Fibroblast of lung (primary cell): ENCODE results near the gene CALN1. TPM values are rescaled to one million over a fixed set of nuclear protein-coding genes. Genes with fewer than 3 reads are reported as not detected.
"Not testable (repeated sequence)": the region's sequence is repeated elsewhere in the genome, so short reads cannot be mapped to it uniquely, and the experiment has no call there.

ENCODE experiments used
- DNase-seq, 2 donors: peaks; one replicate each; pipeline versions ENCODE4 v3.0.0 to v3.0.0-alpha.2; 2010; ENCODE audit warnings: low read depth in 2 of 2
- H2AFZ ChIP-seq: 2 replicates; pipeline ENCODE4 v1.5.1; 2012; ENCODE audit warnings: low read length, control low read depth, inconsistent platforms
- H3K27ac ChIP-seq: 2 replicates; pipeline ENCODE4 v1.5.1; 2011; ENCODE audit warnings: low read length, control low read depth; ENCODE audit not compliant: insufficient read depth
- H3K27me3 ChIP-seq: 2 replicates; pipeline ENCODE4 v1.5.1; 2011; ENCODE audit warnings: mild to moderate bottlenecking, low read length; ENCODE audit not compliant: control insufficient read depth, insufficient read depth
- H3K36me3 ChIP-seq: 2 replicates; pipeline ENCODE4 v1.5.1; 2011; ENCODE audit warnings: low read length; ENCODE audit not compliant: control insufficient read depth, insufficient read depth
- H3K4me1 ChIP-seq: 2 replicates; pipeline ENCODE4 v1.5.1; 2011; ENCODE audit warnings: low read length; ENCODE audit not compliant: control insufficient read depth, insufficient read depth; ENCODE audit errors: extremely low read depth
- H3K4me2 ChIP-seq: 2 replicates; pipeline ENCODE4 v1.5.1; 2011; ENCODE audit warnings: low read length, control low read depth; ENCODE audit not compliant: insufficient read depth; ENCODE audit errors: extremely low read depth
- H3K4me3 ChIP-seq, 4 experiments: fragments of 200-600 bp in 1 of 4; sonication (generic) in 1 of 4; replicated peaks in 1 of 4; 2 replicates each; pipeline ENCODE4 v1.5.1; 2011 to 2016; ENCODE audit warnings: low read length in 4 of 4, low read depth in 3 of 4, mild to moderate bottlenecking in 3 of 4, control low read depth in 2 of 4, inconsistent platforms in 1 of 4, mixed read lengths in 1 of 4; ENCODE audit not compliant: insufficient read depth in 1 of 4; ENCODE audit errors: control extremely low read depth in 1 of 4
- H3K79me2 ChIP-seq: 2 replicates; pipeline ENCODE4 v1.5.1; 2012; ENCODE audit warnings: mild to moderate bottlenecking, low read length, inconsistent platforms; ENCODE audit not compliant: control insufficient read depth, insufficient read depth
- H3K9ac ChIP-seq: 2 replicates; pipeline ENCODE4 v1.5.1; 2011; ENCODE audit warnings: mild to moderate bottlenecking, low read length, control low read depth; ENCODE audit not compliant: insufficient read depth
- H3K9me3 ChIP-seq: 2 replicates; pipeline ENCODE4 v1.5.1; 2012; ENCODE audit warnings: low read depth, low read length; ENCODE audit not compliant: control insufficient read depth, insufficient read depth
- H4K20me1 ChIP-seq: 2 replicates; pipeline ENCODE4 v1.5.1; 2011; ENCODE audit warnings: low read length; ENCODE audit not compliant: control insufficient read depth, insufficient read depth; ENCODE audit errors: extremely low read depth
- EZH2 ChIP-seq: IDR thresholded peaks from 2 replicates; pipeline ENCODE4 v1.5.1; 2012; ENCODE audit warnings: low read length, control low read depth, mild to moderate bottlenecking; ENCODE audit errors: missing control alignments
- polyA plus RNA-seq, 2 donors: library from polyadenylated mRNA; depleted of rRNA in 1 of 2; stranded (reverse) in 1 of 2; unstranded in 1 of 2; fragments of >200 nt; gene quantifications; 2 replicates each; pipeline ENCODE4 v1.2.1, GENCODE V29; 2011 to 2012; ENCODE audit warnings: missing spikeins in 1 of 2
- total RNA-seq: library from RNA; depleted of rRNA; stranded (reverse); fragments of >200 nt; gene quantifications from 2 replicates; pipeline ENCODE4 v1.2.1, GENCODE V29; 2014
- TF ChIP-seq, protein P1 (sequence below), 2 donors: IDR thresholded peaks in 1 of 2; conservative IDR thresholded peaks in 1 of 2; 1 replicate in 1 of 2; 2 replicates in 1 of 2; pipeline ENCODE4 v1.5.1; 2011 to 2012; ENCODE audit warnings: low read length in 2 of 2, control low read depth in 1 of 2, inconsistent platforms in 1 of 2, low read depth in 1 of 2, mild to moderate bottlenecking in 1 of 2

Gene CALN1
- total and polyA plus RNA-seq, 2 donors (not counting 1 experiment from before 2014, with no cell fraction given): not detected

DNA sequence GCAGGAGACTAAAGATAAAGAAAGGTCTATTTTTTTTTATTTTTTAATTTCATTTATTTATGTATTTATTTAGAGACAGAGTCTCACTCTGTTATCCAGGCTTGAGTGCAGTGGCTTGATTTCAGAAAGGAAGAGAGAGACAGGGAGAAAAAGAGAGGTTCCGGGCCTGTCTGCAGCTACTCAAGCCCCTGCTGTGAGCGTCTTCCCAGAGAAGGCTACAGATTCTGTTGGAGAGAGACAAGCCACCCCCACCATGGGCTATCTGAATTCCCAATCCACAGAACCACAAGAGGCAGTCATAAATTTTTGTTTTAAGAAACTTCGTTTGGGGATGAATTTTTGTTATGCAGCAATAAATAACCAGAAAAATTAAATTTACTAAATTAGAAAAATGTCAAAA, 68.1 kb downstream of the CALN1 start:
- Histone ChIP-seq H3K4me2 (no peak overlapping the region), H3K27ac (no peak overlapping the region), H3K9ac (no peak overlapping the region), H3K27me3 (no peaks in the 10 kb centered on the region), H3K79me2 (no peaks in the 10 kb centered on the region), H3K9me3 (no peaks in the 10 kb centered on the region), H3K4me1 (no peaks in the 10 kb centered on the region), H2AFZ (no peak overlapping the region), H3K4me3 (no peak overlapping the region), H3K36me3 (no peaks in the 10 kb centered on the region), H4K20me1 (no peaks in the 10 kb centered on the region)
- DNase-seq: no peak
- no peak for TF ChIP-seq EZH2
- TF ChIP-seq, protein P1, sequence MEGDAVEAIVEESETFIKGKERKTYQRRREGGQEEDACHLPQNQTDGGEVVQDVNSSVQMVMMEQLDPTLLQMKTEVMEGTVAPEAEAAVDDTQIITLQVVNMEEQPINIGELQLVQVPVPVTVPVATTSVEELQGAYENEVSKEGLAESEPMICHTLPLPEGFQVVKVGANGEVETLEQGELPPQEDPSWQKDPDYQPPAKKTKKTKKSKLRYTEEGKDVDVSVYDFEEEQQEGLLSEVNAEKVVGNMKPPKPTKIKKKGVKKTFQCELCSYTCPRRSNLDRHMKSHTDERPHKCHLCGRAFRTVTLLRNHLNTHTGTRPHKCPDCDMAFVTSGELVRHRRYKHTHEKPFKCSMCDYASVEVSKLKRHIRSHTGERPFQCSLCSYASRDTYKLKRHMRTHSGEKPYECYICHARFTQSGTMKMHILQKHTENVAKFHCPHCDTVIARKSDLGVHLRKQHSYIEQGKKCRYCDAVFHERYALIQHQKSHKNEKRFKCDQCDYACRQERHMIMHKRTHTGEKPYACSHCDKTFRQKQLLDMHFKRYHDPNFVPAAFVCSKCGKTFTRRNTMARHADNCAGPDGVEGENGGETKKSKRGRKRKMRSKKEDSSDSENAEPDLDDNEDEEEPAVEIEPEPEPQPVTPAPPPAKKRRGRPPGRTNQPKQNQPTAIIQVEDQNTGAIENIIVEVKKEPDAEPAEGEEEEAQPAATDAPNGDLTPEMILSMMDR (conservative IDR thresholded peaks at IDR 0.05 in 1 of 2, IDR thresholded peaks at IDR 0.05 in 1 of 2; ENCODE audit: low read depth in 1 of 2, low read length in 2 of 2): no peak

DNA sequence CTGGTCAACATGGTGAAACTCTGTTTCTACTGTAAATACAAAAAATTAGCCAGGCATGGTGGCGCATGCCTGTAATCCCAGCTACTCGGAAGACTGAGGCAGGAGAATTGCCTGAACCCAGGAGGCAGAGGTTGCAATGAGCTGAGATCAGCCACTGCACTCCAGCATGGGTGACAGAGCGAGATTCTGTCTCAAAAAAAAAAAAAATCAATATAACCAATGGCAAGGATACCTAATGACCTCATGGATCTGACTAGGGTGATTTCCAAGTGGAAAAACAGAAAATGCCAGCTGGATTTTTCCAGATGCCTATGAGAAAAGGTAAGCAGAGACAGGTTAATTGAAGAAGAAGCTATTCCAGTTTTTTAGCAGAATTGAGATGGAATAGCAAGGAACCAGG, 68.8 kb downstream of the CALN1 start:
- H3K4me1 ChIP-seq, H2AFZ ChIP-seq, H3K4me3 ChIP-seq, H3K9ac ChIP-seq, H3K36me3 ChIP-seq, H3K79me2 ChIP-seq, DNase-seq, H3K27me3 ChIP-seq, H3K27ac ChIP-seq, H4K20me1 ChIP-seq, H3K4me2 ChIP-seq, H3K9me3 ChIP-seq: not testable (repeated sequence)

DNA sequence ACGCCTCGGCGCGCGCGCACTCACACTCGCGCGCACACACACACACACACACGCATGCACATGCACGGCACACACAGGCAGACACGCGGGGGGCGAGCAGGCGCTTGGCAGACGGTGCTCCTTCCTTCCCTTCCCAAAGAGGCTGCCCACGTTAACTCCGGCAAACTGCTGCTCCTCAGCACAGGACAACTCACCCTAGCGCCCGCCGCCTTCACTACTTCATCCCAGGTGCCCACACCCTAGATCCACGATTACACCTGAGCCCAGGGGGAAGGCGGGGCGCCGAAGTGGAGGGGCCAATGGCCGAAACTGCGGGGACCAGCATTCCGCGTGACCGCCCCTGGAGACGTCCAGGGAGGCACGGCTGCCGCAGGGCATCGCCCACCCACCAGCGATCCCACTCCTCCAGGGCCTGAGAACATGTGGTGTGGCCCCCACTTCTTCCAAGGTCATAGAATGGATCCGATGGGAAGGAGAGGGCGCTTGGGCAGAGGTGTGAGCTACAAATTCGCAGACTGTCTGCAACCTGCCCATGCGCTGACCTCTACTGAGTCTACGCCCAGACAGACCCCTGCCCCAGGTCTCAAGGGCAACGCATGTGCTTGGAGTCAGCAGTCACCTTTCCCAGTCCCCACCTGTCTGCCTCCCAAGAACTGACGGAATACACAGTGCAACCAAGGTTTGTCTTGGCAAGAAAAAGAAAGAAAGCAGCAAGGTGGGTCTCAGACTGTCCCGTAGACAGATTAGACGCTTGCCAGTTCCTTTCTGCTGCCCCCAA, 74.6 kb downstream of the CALN1 start:
- Histone ChIP-seq H2AFZ (no peak overlapping the region), H3K36me3 (no peaks in the 10 kb centered on the region), H3K4me2 (no peak overlapping the region), H3K4me3 (no peak overlapping the region), H3K9ac (no peak overlapping the region), H3K27ac (no peak overlapping the region), H3K4me1 (no peaks in the 10 kb centered on the region), H3K79me2 (no peaks in the 10 kb centered on the region), H3K9me3 (no peaks in the 10 kb centered on the region), H4K20me1 (no peaks in the 10 kb centered on the region), H3K27me3 (no peaks in the 10 kb centered on the region)
- DNase-seq: no peak
- TF ChIP-seq EZH2: no peak
- TF ChIP-seq, protein P1 (conservative IDR thresholded peaks at IDR 0.05 in 1 of 2, IDR thresholded peaks at IDR 0.05 in 1 of 2; ENCODE audit: low read depth in 1 of 2, low read length in 2 of 2): no peak
